Caco-2 (cell line): ENCODE measurements around the gene RHOU. TPM values are rescaled to one million over a fixed set of nuclear protein-coding genes. Genes with fewer than 3 reads are reported as not detected.
A peak's percentile ranks its signal among the peaks of the same experiment; 100 is the strongest.

Experiments used
- BruUV-seq: library from RNA; stranded (reverse); fragments of 400-500 nt; replicated peaks from 2 replicates; lab custom pipeline; 2021; lab: Mats Ljungman, UMichigan
- CTCF ChIA-PET: fragments of 300-600 bp; sonication (Branson Sonifier 250); formaldehyde crosslinking; loops from one replicate; lab custom pipeline; 2022; ENCODE audit warnings: antibody characterized with exemption; lab: Charles Lee
- POLR2A ChIA-PET: fragments of 300-600 bp; sonication (Branson Sonifier 250); formaldehyde crosslinking; loops from one replicate; lab custom pipeline; 2022; ENCODE audit warnings: antibody characterized with exemption; lab: Charles Lee
- DNase-seq, 2 experiments: peaks; one replicate each; pipeline versions ENCODE4 v3.0.0 to v3.0.0-alpha.2; 2020 to 2022
- H3K27me3 ChIP-seq: replicated peaks from 2 replicates; pipeline ENCODE4 v1.6.0; 2011; ENCODE audit warnings: low read length; ENCODE audit not compliant: control insufficient read depth, insufficient read depth
- H3K36me3 ChIP-seq: 2 replicates; pipeline ENCODE4 v1.5.1; 2011; ENCODE audit warnings: low read length; ENCODE audit not compliant: control insufficient read depth, insufficient read depth
- H3K4me1 ChIP-seq: fragments of 250-450 bp; sonication (Bioruptor Pico); 2 replicates; pipeline ENCODE4 v1.5.1; 2020; ENCODE audit warnings: mild to moderate bottlenecking
- H3K4me3 ChIP-seq: 2 replicates; pipeline ENCODE4 v1.5.1; 2011; ENCODE audit warnings: low read depth, mild to moderate bottlenecking, control low read depth, low read length
- H3K9me3 ChIP-seq: fragments of 250-450 bp; sonication (Bioruptor Pico); 2 replicates; pipeline ENCODE4 v1.5.1; 2020; ENCODE audit warnings: mild to moderate bottlenecking, moderate library complexity
- H3K27ac Mint-ChIP-seq: one replicate; pipeline ENCODE4 v1.8.0; 2022; ENCODE audit warnings: mixed read lengths; ENCODE audit not compliant: unreplicated experiment
- H3K27me3 Mint-ChIP-seq: one replicate; pipeline ENCODE4 v1.8.0; 2022; ENCODE audit warnings: mixed read lengths; ENCODE audit not compliant: insufficient read depth, unreplicated experiment
- H3K36me3 Mint-ChIP-seq: one replicate; pipeline ENCODE4 v1.8.0; 2022; ENCODE audit warnings: mild to moderate bottlenecking, mixed read lengths; ENCODE audit not compliant: insufficient read depth, unreplicated experiment
- H3K4me1 Mint-ChIP-seq: one replicate; pipeline ENCODE4 v1.8.0; 2022; ENCODE audit warnings: low read depth, mixed read lengths; ENCODE audit not compliant: unreplicated experiment
- H3K4me3 Mint-ChIP-seq: one replicate; pipeline ENCODE4 v1.8.0; 2022; ENCODE audit warnings: mild to moderate bottlenecking, moderate library complexity, mixed read lengths; ENCODE audit not compliant: unreplicated experiment
- H3K9me3 Mint-ChIP-seq: one replicate; pipeline ENCODE4 v1.8.0; 2022; ENCODE audit warnings: mixed read lengths; ENCODE audit not compliant: unreplicated experiment
- intact Hi-C: fragments of 100-400 bp; cut with micrococcal nuclease; formaldehyde crosslinking; loops from one replicate; pipeline ENCODE4 v1.10.0; 2022; ENCODE audit not compliant: unreplicated experiment
- total RNA-seq: library from RNA; stranded (reverse); gene quantifications from 2 replicates; pipeline ENCODE4 v1.2.3, GENCODE V29; 2022
- TF ChIP-seq, protein P1 (sequence below), 2 experiments: fragments of 200-600 bp in 1 of 2; IDR thresholded peaks; 1 replicate in 1 of 2; 2 replicates in 1 of 2; pipeline versions ENCODE4 v1.5.1 to v1.8.0; 2011 to 2022; ENCODE audit warnings: antibody characterized with exemption in 1 of 2, control low read depth in 1 of 2, inconsistent platforms in 1 of 2, low read depth in 1 of 2, low read length in 1 of 2, mild to moderate bottlenecking in 1 of 2, moderate library complexity in 1 of 2; ENCODE audit not compliant: insufficient read depth in 1 of 2, severe bottlenecking in 1 of 2, unreplicated experiment in 1 of 2

RHOU gene
- total RNA-seq, 1 experiment from 2014 or later = 17.4 TPM

DNA sequence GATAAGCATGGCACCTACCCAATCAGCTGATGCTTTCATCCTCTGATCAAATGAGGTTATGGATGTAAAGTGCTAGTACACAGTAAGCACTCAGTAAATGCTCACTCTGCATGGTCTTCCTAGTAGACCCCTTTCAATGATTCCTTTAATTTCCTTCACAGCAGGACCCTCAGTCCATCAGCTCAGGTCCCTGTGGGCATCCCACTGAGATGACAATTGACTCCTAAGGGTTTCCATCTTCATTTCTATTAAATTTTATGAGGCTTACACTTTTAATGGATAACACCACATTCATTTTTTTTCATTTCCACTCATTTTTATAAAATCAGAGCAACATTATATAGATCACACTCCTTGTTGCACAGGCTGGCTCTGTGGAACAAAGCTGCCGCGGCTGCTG is 12.8 kb downstream of the RHOU start:
- no peaks in the 10 kb centered on the region for H3K27me3 ChIP-seq
- POLR2A ChIA-PET = no interaction called here
- 0 out of 2 replicates have a peak, but pooled peaks cover 1% of the 10 kb centered on the region for H3K36me3 ChIP-seq
- H3K4me3 ChIP-seq = no peak overlapping the region
- H3K27me3 Mint-ChIP-seq = no peaks in the 10 kb centered on the region
- H3K4me1 ChIP-seq = peaks cover 20% of the 10 kb centered on the region
- intact Hi-C loops = loop anchor here (5.0 kb wide), 1 partner anchor 34 kb away; no protein-coding TSS in a partner anchor
- peaks cover 35% of the 10 kb centered on the region for H3K36me3 Mint-ChIP-seq
- BruUV-seq = no TSS peak
- TF ChIP-seq, protein P1, sequence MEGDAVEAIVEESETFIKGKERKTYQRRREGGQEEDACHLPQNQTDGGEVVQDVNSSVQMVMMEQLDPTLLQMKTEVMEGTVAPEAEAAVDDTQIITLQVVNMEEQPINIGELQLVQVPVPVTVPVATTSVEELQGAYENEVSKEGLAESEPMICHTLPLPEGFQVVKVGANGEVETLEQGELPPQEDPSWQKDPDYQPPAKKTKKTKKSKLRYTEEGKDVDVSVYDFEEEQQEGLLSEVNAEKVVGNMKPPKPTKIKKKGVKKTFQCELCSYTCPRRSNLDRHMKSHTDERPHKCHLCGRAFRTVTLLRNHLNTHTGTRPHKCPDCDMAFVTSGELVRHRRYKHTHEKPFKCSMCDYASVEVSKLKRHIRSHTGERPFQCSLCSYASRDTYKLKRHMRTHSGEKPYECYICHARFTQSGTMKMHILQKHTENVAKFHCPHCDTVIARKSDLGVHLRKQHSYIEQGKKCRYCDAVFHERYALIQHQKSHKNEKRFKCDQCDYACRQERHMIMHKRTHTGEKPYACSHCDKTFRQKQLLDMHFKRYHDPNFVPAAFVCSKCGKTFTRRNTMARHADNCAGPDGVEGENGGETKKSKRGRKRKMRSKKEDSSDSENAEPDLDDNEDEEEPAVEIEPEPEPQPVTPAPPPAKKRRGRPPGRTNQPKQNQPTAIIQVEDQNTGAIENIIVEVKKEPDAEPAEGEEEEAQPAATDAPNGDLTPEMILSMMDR (IDR thresholded peaks at IDR 0.05; ENCODE audit: insufficient read depth in 1 of 2, low read depth in 1 of 2, low read length in 1 of 2, severe bottlenecking in 1 of 2, unreplicated experiment in 1 of 2) = no peak
- no peaks in the 10 kb centered on the region for H3K9me3 Mint-ChIP-seq
- H3K9me3 ChIP-seq = no peaks in the 10 kb centered on the region
- CTCF ChIA-PET = no interaction called here
- peak overlapping the region; percentile 0 for H3K27ac Mint-ChIP-seq
- H3K4me3 Mint-ChIP-seq = no peak overlapping the region
- no peak for DNase-seq
- peaks cover 25% of the 10 kb centered on the region for H3K4me1 Mint-ChIP-seq

DNA sequence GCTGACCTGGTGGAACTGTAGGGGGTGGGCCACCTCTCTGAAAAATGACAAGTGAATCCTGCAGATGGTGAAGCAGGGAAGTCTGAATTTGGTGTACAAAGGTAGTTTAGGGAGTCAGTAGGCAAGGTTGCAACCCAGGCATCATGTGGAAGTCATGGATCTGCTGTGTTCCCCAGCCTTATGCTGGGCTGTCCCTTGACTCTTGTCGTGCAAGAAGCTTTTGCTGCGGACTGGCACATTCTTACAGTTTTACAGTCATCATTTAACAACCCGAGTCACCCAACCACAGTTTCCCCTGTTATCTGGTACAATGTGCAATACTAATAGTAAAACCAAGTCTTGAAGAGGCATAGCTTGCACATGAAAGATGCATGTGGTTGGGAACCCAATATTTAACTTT is 13.2 kb downstream of the RHOU start:
- Mint-ChIP-seq H3K4me3 (no peak overlapping the region), H3K9me3 (no peaks in the 10 kb centered on the region), H3K27me3 (no peaks in the 10 kb centered on the region), H3K27ac (peak overlapping the region; percentile 0), H3K36me3 (peaks cover 31% of the 10 kb centered on the region), H3K4me1 (peaks cover 25% of the 10 kb centered on the region)
- Histone ChIP-seq H3K4me1 (peaks cover 20% of the 10 kb centered on the region), H3K4me3 (no peak overlapping the region), H3K36me3 (0 out of 2 replicates have a peak, but pooled peaks cover 1% of the 10 kb centered on the region), H3K27me3 (no peaks in the 10 kb centered on the region), H3K9me3 (no peaks in the 10 kb centered on the region)
- ChIA-PET CTCF (no interaction called here), POLR2A (no interaction called here)
- DNase-seq = no peak
- no TSS peak for BruUV-seq
- intact Hi-C loops = loop anchor here (5.0 kb wide), 1 partner anchor 34 kb away; no protein-coding TSS in a partner anchor
- TF ChIP-seq, protein P1 (IDR thresholded peaks at IDR 0.05; ENCODE audit: insufficient read depth in 1 of 2, low read depth in 1 of 2, low read length in 1 of 2, severe bottlenecking in 1 of 2, unreplicated experiment in 1 of 2) = no peak

DNA sequence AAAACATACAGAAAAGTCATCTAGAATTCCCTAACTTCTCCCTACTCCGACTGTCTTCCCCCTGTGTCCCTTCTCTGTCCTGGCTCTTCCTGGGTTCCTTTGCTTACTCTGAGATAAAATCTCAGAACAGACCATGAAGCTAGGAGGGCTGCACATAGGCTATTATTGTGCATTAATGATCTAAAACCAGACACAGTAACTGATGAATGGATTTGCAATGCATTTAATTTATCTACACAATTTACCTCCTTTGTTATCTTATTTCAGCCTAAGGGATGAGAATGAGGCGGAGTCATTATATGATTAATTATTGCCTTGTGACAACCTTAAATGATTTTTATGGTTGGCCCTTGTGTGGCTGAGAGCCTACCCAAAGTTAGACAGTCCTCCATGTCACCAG is 14.5 kb downstream of the RHOU start:
- Histone ChIP-seq H3K4me1 (peaks cover 20% of the 10 kb centered on the region), H3K4me3 (no peak overlapping the region), H3K9me3 (no peaks in the 10 kb centered on the region), H3K36me3 (no peaks in the 10 kb centered on the region), H3K27me3 (no peaks in the 10 kb centered on the region)
- ChIA-PET CTCF (no interaction called here), POLR2A (no interaction called here)
- no peak overlapping the region for H3K27ac Mint-ChIP-seq
- no peaks in the 10 kb centered on the region for H3K27me3 Mint-ChIP-seq
- no peak for DNase-seq
- peaks cover 20% of the 10 kb centered on the region for H3K36me3 Mint-ChIP-seq
- intact Hi-C loops = loop anchor here (5.0 kb wide), 1 partner anchor 33 kb away; no protein-coding TSS in a partner anchor
- no TSS peak for BruUV-seq
- TF ChIP-seq, protein P1 (IDR thresholded peaks at IDR 0.05; ENCODE audit: insufficient read depth in 1 of 2, low read depth in 1 of 2, low read length in 1 of 2, severe bottlenecking in 1 of 2, unreplicated experiment in 1 of 2) = no peak
- H3K4me3 Mint-ChIP-seq = no peak overlapping the region
- no peaks in the 10 kb centered on the region for H3K9me3 Mint-ChIP-seq
- peaks cover 25% of the 10 kb centered on the region for H3K4me1 Mint-ChIP-seq
